ENCODE results near the gene CRYBG2.

DNA sequence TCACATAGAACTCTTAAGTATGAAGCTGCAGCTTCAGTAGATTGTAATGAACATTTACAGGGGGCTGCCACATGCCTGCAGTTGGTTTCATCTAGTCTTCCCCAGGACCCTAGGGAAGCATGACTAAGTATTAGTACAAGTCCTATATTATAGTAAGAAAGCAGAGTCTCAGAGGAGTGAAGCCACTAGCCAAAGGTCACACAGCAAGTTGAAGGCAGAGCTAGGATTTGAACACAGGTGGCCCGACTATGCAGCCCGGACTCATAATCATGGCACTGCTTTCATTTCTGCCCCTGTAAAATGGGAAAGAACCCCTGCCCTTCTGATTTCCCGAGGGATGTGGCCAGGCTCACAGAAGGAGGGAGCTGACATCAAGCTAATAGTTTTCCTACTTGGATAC is 8.4 kb upstream of the CRYBG2 start:
- TF ChIP-seq CTCF (IDR thresholded peaks at IDR 0.05): no peak
- no peak for TF ChIP-seq POLR2A (IDR thresholded peaks at IDR 0.05)
- no peak for TF ChIP-seq POLR2AphosphoS5 (IDR thresholded peaks at IDR 0.05)
